ENCODE measurements around the gene VWA5B1.

The VWA5B1 gene

DNA sequence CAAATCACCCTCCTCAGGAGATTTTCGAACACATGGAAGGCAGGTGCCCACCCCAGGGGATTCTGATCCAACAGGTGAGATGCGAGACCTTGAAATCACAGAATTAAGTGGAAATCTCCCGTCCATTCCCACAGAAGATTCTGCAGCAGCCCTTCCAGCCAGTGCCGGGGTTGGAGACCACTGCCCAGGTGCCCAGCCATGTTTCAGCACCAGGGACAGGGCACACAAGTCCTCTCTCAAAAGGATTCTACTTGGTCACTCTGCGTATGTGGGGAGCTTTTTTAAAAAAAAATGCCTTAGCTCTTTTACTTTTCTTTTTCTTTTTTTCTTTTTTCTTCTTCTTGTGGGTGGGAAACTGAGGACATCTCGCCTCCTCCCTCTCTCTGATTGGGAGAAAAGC lies 80.7 kb downstream of the VWA5B1 start:
- DNase-seq = no peak

GRCh38 chr1:20371883-20372282 lies 81.2 kb downstream of the VWA5B1 start:
- DNase-seq = no peak

GRCh38 chr1:20372676-20373075 lies 82.0 kb downstream of the VWA5B1 start:
- no peak for DNase-seq

DNA sequence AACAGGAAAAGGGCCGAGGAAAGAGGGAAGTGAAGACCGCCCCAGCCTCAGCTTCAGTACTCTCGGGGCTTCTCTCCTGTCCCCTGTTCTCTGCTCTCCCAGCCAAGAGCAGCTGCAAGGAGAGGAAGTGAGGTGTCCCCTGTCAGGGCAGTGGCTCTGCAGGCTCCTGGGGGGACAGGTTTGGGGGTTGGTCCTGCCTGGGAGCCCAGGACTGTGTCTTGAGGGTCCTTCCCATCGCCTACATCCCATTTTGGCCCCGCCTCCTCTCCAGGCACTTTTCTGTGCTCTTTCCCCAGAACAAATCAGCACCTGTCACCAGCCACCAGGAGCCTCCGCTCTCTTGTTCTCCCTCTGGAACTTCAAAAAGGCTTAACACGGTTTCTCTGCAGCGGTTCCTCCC lies 82.6 kb downstream of the VWA5B1 start:
- no peak for DNase-seq

DNA sequence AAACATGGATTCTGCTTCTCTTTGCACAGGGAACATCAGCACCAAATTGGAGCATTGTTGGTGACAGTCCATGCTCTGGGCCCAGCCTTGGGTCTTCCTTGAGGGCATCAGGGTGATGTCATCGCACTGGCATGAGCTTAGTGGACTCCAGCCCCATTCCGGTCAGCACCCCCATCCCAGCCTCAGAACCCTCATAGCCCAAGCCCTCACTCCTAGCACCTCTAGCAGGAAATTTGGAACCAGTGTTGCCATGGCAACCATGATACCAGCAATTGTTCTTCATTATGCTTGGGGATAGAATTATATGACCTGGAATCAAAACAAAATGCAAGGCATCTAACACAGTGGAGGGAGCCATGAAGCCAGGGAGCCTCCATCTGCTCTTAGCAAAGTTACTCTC lies 83.1 kb downstream of the VWA5B1 start:
- no peak for DNase-seq

DNA sequence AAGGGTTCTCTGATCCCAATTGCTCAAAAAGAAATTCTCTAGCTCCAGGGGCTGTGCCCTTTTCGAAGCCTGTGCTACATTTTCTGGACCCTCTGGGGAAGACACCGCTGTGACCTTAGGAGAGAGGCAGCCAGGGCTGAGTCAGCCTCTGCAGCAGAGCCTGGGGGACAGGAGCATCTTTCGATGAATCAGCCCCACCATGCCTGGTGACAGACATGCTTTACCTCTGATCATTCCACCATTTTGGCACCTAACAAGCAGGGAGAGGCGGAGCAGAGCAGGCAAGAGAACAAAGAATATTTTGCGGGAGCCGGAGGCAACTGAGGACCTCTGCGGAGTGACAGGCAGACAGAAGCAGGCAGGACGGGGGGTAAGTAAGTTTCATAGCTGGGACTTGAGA lies 84.9 kb downstream of the VWA5B1 start:
- no peak for DNase-seq

- no peak for DNase-seq
These were observed 85.5 kb downstream of the VWA5B1 start for GRCh38 chr1:20376171-20376570.

- no peak for DNase-seq
These were observed 86.3 kb downstream of the VWA5B1 start for GRCh38 chr1:20376880-20377494.

GRCh38 chr1:20377516-20378270 lies 87.0 kb downstream of the VWA5B1 start:
- no peak for DNase-seq

- no peak for DNase-seq
These were observed 88.4 kb downstream of the VWA5B1 start for GRCh38 chr1:20379075-20379474.

- DNase-seq = no peak
These were observed 89.5 kb downstream of the VWA5B1 start for GRCh38 chr1:20380175-20380574.

DNA sequence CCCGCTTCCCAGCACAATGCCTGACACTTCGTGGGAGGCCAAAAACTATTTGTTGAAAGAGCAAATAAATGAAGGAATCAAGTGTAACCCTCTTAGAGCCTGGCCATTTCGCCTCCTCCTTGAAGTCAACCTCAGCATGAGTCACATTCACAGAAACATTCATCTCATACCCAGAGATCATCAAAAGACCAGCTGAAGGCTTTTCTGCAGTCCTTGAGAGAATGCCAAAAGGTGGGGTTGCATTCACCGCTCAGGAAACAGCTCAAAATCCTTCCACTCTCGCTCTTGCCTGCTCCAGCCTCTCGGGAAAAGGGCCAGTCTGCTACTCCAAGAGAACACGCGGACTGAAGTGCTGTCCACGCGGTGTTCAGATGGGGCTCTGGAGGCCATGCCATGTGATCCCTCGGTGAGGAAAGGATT lies 90.0 kb downstream of the VWA5B1 start:
- no peak for DNase-seq

DNA sequence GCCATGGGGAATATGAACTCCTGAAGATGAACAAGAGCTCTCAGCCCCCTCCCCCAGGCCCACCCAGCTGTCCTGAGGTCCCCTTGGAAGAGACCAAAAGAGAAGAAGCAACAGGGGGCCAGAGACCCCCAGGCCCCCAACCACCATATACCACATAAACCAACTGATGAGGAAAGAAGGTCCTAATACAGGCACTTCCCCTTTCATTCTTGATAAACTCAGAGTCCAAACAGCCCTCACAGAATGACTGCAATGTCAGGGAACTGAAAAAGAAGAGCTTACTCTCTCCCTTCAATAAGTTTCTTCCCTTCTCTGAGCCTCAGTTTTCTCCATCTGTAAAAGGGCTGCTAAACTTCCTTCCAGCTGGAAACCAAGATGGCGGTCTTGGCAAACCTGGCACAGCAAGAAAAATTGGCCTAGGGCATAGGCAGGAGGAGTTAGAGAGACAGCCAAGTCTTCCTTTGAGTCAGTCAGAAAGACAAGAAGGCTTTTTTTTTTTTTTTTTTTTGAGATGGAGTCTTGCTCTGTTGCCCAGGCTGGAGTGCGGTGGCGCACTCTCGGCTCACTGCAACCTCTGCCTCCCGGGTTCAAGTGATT lies 90.5 kb downstream of the VWA5B1 start:
- no peak for DNase-seq

DNA sequence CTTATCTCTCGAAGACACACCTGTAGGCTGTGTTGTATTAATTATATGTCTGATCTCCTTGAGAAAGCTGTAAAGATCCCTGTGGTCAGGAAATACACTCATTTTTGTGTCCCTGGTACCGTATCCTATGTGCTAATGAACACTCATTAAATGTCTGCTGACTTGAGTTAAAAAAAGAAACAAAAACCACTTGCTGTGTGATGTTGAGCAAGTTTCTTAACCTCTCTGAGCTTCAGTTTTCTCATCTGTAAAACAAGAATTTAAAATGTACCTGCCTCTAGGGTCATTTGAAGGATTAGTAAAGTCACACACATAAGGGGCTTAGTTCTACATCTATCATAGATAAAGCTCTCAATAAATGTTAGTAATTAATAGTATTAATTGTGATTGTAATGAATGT lies 91.3 kb downstream of the VWA5B1 start:
- DNase-seq = no peak

GRCh38 chr1:20382711-20383110 lies 92.0 kb downstream of the VWA5B1 start:
- DNase-seq = no peak

GRCh38 chr1:20383631-20384030 lies 93.0 kb downstream of the VWA5B1 start:
- no peak for DNase-seq

GRCh38 chr1:20385630-20386029 lies 95.0 kb downstream of the VWA5B1 start:
- DNase-seq = no peak

- no peak for DNase-seq
These were observed 95.8 kb downstream of the VWA5B1 start for GRCh38 chr1:20386323-20387081.

- DNase-seq = no peak
These were observed 98.9 kb downstream of the VWA5B1 start for GRCh38 chr1:20389571-20389970.

GRCh38 chr1:20390589-20391331 lies 100.1 kb downstream of the VWA5B1 start:
- no peak for DNase-seq

DNA sequence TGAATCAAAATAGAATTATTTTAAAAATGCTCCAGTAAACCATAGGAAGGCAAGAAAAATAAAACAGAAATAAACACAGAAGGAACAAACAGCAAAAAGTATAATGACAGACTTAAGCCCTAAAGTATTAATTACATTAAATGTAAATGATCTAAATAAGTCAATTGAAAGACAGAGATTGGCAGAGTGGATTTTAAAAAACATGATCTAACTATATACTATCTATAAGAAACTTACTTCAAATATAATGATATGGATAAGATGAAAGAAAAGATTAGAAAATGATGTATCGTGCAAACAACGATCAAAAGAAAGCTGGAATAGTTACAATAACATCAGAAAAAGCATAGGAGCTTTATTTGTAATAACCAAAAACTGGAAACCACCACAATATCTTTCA lies 104.6 kb downstream of the VWA5B1 start:
- DNase-seq = no peak

- DNase-seq = no peak
These were observed 108.1 kb downstream of the VWA5B1 start for GRCh38 chr1:20398744-20399143.

- DNase-seq = no peak
These were observed 108.5 kb downstream of the VWA5B1 start for GRCh38 chr1:20399196-20399595.

All from right forelimb (tissue), 1 donor.